Hepatocyte (in vitro differentiated cells): ENCODE results near the gene KSR1.

Source experiments
- CTCF ChIP-seq: fragments of 200-600 bp; sonication (generic); IDR thresholded peaks from 2 replicates; pipeline ENCODE4 v1.5.1; 2016; ENCODE audit warnings: antibody characterized with exemption, mild to moderate bottlenecking; ENCODE audit not compliant: poor library complexity
- EZH2 ChIP-seq: fragments of 200-600 bp; sonication (generic); IDR thresholded peaks from 2 replicates; pipeline ENCODE4 v1.6.1; 2016; ENCODE audit warnings: antibody characterized with exemption, mild to moderate bottlenecking, borderline replicate concordance
- EZH2phosphoT487 ChIP-seq: fragments of 200-600 bp; sonication (generic); IDR thresholded peaks from one replicate; pipeline ENCODE4 v1.6.1; 2018; ENCODE audit warnings: antibody characterized with exemption, mild to moderate bottlenecking, low read depth, moderate library complexity; ENCODE audit not compliant: unreplicated experiment, severe bottlenecking

- TF ChIP-seq EZH2 (no peak), CTCF (no peak), EZH2phosphoT487 (no peak)
Measured at GRCh38 chr17:27674335-27674734, 218.1 kb downstream of the KSR1 start.
